MCF 10A (cell line): ENCODE results near the gene LRMDA. TPM values are rescaled to one million over a fixed set of nuclear protein-coding genes. Genes with fewer than 3 reads are reported as not detected.

Experiments used
- BruUV-seq: library from RNA; stranded (reverse); fragments of 400-500 nt; replicated peaks from 2 replicates; lab custom pipeline; 2021; lab: Mats Ljungman, UMichigan
- CTCF ChIA-PET: fragments of 300-600 bp; sonication (Branson Sonifier 250); formaldehyde crosslinking; extraction: SDS; loops from one replicate; lab custom pipeline; 2021; ENCODE audit warnings: antibody characterized with exemption, inconsistent platforms; lab: Yijun Ruan, JAX
- POLR2A ChIA-PET: fragments of 300-600, 350-650 bp; sonication (Branson Sonifier 250); formaldehyde crosslinking; extraction: SDS; loops from one replicate; lab custom pipeline; 2020; ENCODE audit warnings: antibody characterized with exemption, inconsistent platforms; lab: Yijun Ruan, JAX
- DNase-seq: peaks from one replicate; pipeline ENCODE4 v3.0.0-alpha.2; 2018; ENCODE audit not compliant: unreplicated experiment
- H3K27ac Mint-ChIP-seq: one replicate; pipeline ENCODE4 v1.8.0; 2022; ENCODE audit warnings: mild to moderate bottlenecking, low read depth, mixed read lengths; ENCODE audit not compliant: unreplicated experiment
- H3K27me3 Mint-ChIP-seq: one replicate; pipeline ENCODE4 v1.8.0; 2022; ENCODE audit warnings: mixed read lengths; ENCODE audit not compliant: insufficient read depth, unreplicated experiment
- H3K36me3 Mint-ChIP-seq: one replicate; pipeline ENCODE4 v1.8.0; 2022; ENCODE audit warnings: mild to moderate bottlenecking, moderate library complexity, mixed read lengths; ENCODE audit not compliant: insufficient read depth, unreplicated experiment
- H3K4me1 Mint-ChIP-seq: one replicate; pipeline ENCODE4 v1.8.0; 2022; ENCODE audit warnings: mixed read lengths; ENCODE audit not compliant: insufficient read depth, unreplicated experiment
- H3K4me3 Mint-ChIP-seq: one replicate; pipeline ENCODE4 v1.8.0; 2022; ENCODE audit warnings: mild to moderate bottlenecking, moderate library complexity, mixed read lengths; ENCODE audit not compliant: unreplicated experiment
- H3K9me3 Mint-ChIP-seq: one replicate; pipeline ENCODE4 v1.8.0; 2022; ENCODE audit warnings: mixed read lengths; ENCODE audit not compliant: unreplicated experiment
- CTCF ChIP-seq: fragments of 200-600 bp; IDR thresholded peaks from one replicate; pipeline ENCODE4 v1.8.0; 2022; ENCODE audit warnings: antibody characterized with exemption, mild to moderate bottlenecking; ENCODE audit not compliant: unreplicated experiment
- intact Hi-C: fragments of 100-400 bp; cut with micrococcal nuclease; formaldehyde crosslinking; loops from 2 replicates; pipeline ENCODE4 v1.14.1; 2022
- total RNA-seq: library from RNA; stranded (reverse); gene quantifications from 2 replicates; pipeline ENCODE4 v1.2.3, GENCODE V29; 2022

Gene LRMDA
- total RNA-seq, 1 experiment from 2014 or later = not detected

- Mint-ChIP-seq H3K4me1 (no peaks in the 10 kb centered on the region), H3K9me3 (no peaks in the 10 kb centered on the region)
These were observed 304.8 kb downstream of the LRMDA start for GRCh38 chr10:75736151-75736640.

DNA sequence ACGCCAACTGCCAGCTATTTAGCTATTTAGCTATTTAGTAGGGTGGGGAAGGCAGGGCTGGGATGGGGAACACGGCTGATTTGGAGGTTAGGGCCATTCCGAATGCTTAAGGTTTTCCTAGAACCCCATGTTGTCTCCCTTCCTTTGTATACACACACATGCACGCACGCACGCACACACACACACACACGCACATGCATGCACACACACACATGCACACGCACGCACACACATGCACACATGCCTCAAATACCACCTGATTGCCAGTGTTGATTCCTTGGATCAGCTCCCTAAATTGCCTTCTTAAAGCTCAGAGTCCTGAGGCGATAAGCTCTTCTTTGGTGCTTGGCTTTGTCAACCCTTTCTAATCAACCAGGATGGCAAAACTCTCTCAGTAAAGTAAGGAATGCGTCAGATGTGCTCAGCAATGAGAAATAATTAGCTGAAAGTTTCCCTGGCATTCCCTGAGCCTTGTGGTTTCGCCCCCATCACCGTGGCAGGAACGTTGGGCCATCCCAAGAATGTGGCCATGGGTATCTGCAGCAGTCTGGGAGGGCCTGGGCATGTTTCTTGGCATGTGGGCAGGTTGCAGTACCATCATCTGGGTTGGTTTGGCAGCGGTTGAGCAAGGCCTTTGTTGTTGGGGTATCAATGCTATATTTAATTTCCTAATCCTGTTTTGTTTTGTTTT lies 305.6 kb downstream of the LRMDA start:
- CTCF ChIA-PET = no interaction called here
- TF ChIP-seq CTCF = no peak
- Mint-ChIP-seq H3K36me3 (no peaks in the 10 kb centered on the region), H3K9me3 (no peaks in the 10 kb centered on the region), H3K27ac (no peak overlapping the region), H3K4me1 (no peaks in the 10 kb centered on the region), H3K27me3 (no peaks in the 10 kb centered on the region), H3K4me3 (no peak overlapping the region)
- BruUV-seq = no TSS peak
- POLR2A ChIA-PET = interaction anchor here (0.6 to 1.2 kb wide), 3 partner anchors 15 to 971 kb away, joined by 3 read pairs; no protein-coding TSS in a partner anchor
- no peak for DNase-seq
- intact Hi-C loops = no loop called here

More at GRCh38 chr10:75736151-75736640, 304.8 kb downstream of the LRMDA start:
- BruUV-seq = no TSS peak
- intact Hi-C loops = no loop called here
- CTCF ChIA-PET = no interaction called here
- no peak overlapping the region for H3K27ac Mint-ChIP-seq
- H3K36me3 Mint-ChIP-seq = no peaks in the 10 kb centered on the region
- no peak for DNase-seq
- no peak overlapping the region for H3K4me3 Mint-ChIP-seq
- POLR2A ChIA-PET = interaction anchor here (0.8 to 1.2 kb wide), 2 partner anchors 14 to 17 kb away, joined by 3 read pairs; no protein-coding TSS in a partner anchor
- H3K27me3 Mint-ChIP-seq = no peaks in the 10 kb centered on the region
- no peak for TF ChIP-seq CTCF

DNA sequence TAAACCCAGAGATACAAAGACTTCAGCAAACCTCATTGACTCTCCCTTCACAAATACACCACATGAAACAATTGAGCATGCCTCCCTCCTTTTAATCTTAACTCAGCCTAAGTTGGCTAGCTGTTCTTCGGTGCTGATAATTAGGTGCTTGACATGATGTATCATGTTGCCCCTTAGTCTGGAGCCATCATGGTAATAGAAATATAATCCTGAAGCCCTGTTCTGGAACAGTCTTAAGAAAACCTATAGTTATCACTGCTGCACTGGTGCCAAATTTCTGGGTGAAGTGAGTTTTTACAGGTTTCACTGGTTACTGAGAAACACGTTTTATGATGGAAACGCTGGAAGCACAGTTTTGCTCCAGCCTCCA lies 306.1 kb downstream of the LRMDA start:
- no peak overlapping the region for H3K4me3 Mint-ChIP-seq
- no peaks in the 10 kb centered on the region for H3K27me3 Mint-ChIP-seq
- ChIA-PET CTCF (no interaction called here), POLR2A (interaction anchor here (0.6 to 1.2 kb wide), 2 partner anchors 15 to 971 kb away, joined by 3 read pairs; no protein-coding TSS in a partner anchor)
- no TSS peak for BruUV-seq
- peaks cover 1% of the 10 kb centered on the region for H3K9me3 Mint-ChIP-seq
- no peak for TF ChIP-seq CTCF
- H3K27ac Mint-ChIP-seq = no peak overlapping the region
- no peak for DNase-seq
- intact Hi-C loops = no loop called here
- no peaks in the 10 kb centered on the region for H3K4me1 Mint-ChIP-seq
- H3K36me3 Mint-ChIP-seq = no peaks in the 10 kb centered on the region

DNA sequence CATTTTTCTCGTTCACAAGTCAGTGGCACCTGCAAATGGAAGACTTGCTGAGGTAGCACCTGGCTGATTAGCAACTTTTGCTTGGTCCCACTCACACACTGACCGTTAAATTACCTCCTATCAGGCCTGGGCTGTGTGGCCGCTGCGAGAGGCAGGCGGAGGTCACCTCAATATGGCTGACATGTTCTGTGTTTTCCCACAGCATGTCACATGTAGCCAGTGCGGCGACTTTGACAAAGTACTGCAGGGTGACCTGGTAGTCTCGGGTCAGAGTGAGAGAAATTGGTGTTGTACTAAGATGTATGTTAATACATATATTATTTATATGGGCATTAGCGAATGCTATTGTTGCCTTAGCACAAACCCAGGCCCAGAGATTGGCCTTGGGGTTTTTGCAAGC lies 307.5 kb downstream of the LRMDA start:
- H3K9me3 Mint-ChIP-seq = peaks cover 7% of the 10 kb centered on the region
- H3K27me3 Mint-ChIP-seq = no peaks in the 10 kb centered on the region
- BruUV-seq = no TSS peak
- no peak for DNase-seq
- H3K27ac Mint-ChIP-seq = no peak overlapping the region
- POLR2A ChIA-PET = no interaction called here
- no peak overlapping the region for H3K4me3 Mint-ChIP-seq
- CTCF ChIA-PET = interaction anchor here (0.7 kb wide), 1 partner anchor 73 kb away, joined by 3 read pairs; no protein-coding TSS in a partner anchor
- H3K36me3 Mint-ChIP-seq = no peaks in the 10 kb centered on the region
- H3K4me1 Mint-ChIP-seq = no peaks in the 10 kb centered on the region
- intact Hi-C loops = no loop called here
- no peak for TF ChIP-seq CTCF
